AG04449 (cell line): Measurements from ENCODE around the gene KSR1.
"Not testable (repeated sequence)": the region's sequence is repeated elsewhere in the genome, so short reads cannot be mapped to it uniquely, and the experiment has no call there.

ENCODE experiments used
- CTCF ChIA-PET: fragments of 350-600 bp; formaldehyde crosslinking; extraction: SDS; loops from one replicate; lab custom pipeline; 2021; ENCODE audit warnings: antibody characterized with exemption; lab: Yijun Ruan, JAX
- POLR2A ChIA-PET: fragments of 400-600, 350-600 bp; formaldehyde crosslinking; extraction: SDS; loops from one replicate; lab custom pipeline; 2020; ENCODE audit warnings: antibody characterized with exemption, inconsistent platforms; lab: Yijun Ruan, JAX
- DNase-seq: peaks from one replicate; pipeline ENCODE4 v3.0.0-alpha.2; 2010; ENCODE audit warnings: low read depth, low spot score
- H3K4me3 ChIP-seq: 2 replicates; pipeline ENCODE4 v1.5.1; 2011; ENCODE audit warnings: low read depth, mild to moderate bottlenecking, control low read depth, low read length
- TF ChIP-seq, protein P1 (sequence below): IDR thresholded peaks from one replicate; pipeline ENCODE4 v1.5.1; 2011; ENCODE audit warnings: mild to moderate bottlenecking, moderate library complexity, low read length, control low read depth, inconsistent platforms; ENCODE audit not compliant: insufficient read depth; ENCODE audit errors: missing control alignments

KSR1 gene

DNA sequence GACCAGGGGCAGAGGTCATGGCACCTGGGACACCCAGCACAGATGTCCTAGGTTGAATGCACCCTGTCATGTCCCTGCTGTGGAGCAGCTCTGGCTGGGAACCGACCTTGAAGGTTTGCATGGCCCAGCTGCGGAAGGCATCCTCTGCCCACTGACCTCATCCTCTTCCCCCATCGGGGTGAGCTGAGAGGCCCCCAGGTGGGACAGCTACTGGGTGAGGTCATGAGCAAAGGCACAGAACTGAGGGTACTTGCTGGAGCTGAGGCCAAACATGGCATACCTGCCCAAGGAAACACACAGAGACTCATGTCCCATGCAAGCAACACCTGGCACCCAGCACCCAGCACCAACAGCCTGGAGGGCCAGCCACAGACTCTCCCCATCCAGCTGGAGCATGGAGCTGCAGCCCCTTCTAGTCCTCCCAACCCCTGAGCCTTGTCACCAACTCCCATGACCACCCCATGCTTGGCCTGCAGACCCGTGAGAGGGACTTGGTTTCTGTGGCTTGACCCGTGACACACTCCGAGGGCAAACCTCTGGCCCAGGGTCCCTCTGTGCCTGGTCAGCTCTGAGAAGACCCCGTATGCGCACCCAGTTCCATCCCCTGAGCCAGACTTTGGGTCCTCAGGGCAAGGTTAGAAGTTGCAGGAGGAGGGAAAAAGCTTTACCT lies 207.8 kb downstream of the KSR1 start:
- ChIA-PET POLR2A (no interaction called here), CTCF (interaction anchor here (1.0 to 2.4 kb wide), 4 partner anchors 9 to 92 kb away, joined by 3 to 13 read pairs (median 4); no protein-coding TSS in a partner anchor)
- TF ChIP-seq, protein P1, sequence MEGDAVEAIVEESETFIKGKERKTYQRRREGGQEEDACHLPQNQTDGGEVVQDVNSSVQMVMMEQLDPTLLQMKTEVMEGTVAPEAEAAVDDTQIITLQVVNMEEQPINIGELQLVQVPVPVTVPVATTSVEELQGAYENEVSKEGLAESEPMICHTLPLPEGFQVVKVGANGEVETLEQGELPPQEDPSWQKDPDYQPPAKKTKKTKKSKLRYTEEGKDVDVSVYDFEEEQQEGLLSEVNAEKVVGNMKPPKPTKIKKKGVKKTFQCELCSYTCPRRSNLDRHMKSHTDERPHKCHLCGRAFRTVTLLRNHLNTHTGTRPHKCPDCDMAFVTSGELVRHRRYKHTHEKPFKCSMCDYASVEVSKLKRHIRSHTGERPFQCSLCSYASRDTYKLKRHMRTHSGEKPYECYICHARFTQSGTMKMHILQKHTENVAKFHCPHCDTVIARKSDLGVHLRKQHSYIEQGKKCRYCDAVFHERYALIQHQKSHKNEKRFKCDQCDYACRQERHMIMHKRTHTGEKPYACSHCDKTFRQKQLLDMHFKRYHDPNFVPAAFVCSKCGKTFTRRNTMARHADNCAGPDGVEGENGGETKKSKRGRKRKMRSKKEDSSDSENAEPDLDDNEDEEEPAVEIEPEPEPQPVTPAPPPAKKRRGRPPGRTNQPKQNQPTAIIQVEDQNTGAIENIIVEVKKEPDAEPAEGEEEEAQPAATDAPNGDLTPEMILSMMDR, result no peak
- no peak overlapping the region for H3K4me3 ChIP-seq
- no peak for DNase-seq

DNA sequence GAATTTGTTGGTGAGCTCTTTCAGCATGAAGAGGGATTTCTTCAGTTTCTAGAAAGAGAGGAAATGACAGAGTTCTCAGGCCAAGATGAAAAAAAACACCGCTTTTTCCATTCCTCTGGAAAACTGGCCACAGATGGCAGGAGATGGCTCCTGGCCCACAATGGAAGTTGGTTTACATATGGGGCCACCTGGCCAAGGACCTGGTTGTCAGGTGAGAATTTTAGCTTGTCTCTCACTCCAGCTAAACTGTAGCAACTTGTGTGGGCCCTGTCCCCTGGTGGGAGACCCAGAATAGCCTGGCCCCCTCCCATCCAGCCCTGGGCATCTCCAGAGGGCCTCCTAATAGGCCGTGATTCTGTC lies 208.3 kb downstream of the KSR1 start:
- ChIA-PET POLR2A (no interaction called here), CTCF (interaction anchor here (1.0 to 2.4 kb wide), 3 partner anchors 10 to 92 kb away, joined by 3 to 13 read pairs (median 5); no protein-coding TSS in a partner anchor)
- no peak for DNase-seq
- TF ChIP-seq, protein P1, result no peak
- H3K4me3 ChIP-seq, result no peak overlapping the region

DNA sequence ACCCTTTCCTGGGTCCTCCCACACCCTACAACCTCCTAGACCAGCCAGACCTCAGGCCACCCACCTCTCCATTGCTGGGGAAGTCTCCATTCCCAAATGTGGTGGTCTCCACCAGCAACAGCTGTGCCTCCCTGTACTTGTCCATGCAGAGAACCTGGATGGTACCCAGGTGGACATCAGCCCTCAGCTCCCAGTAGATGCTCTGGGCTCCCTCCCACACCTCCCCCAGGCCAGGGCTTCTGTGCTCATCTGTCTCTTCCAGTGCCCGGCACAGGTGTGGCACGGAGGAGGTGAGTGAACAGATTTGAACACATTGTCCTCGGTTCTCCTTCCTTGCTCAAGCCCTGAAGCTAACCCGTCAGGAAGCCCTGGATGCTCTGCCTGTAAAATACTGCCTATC lies 209.3 kb downstream of the KSR1 start:
- TF ChIP-seq, protein P1, result no peak
- ChIA-PET POLR2A (no interaction called here), CTCF (interaction anchor here (1.6 kb wide), 1 partner anchor 11 kb away, joined by 13 read pairs; no protein-coding TSS in a partner anchor)
- H3K4me3 ChIP-seq, result no peak overlapping the region
- DNase-seq, result no peak

DNA sequence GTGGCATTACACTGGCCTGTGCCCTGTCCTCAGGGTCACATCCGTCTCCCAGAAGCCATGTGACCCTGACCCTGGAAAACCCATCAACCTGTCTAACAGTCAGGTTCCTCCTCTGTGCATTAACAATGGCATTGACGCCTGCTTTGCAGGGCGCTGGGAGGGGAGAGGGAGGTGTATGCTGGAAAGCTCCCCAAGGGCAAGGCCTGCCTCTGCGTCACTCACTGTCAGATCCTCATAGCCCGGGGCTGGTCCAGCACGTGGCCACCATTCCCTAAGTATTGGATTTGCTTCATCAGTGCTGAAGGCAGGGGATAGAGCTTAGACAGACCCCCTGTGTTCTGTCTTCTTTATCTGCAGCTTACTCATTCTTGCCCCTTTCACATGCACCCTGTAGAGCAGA lies 210.0 kb downstream of the KSR1 start:
- CTCF ChIA-PET, result interaction anchor here (1.6 kb wide), 1 partner anchor 12 kb away, joined by 13 read pairs; no protein-coding TSS in a partner anchor
- DNase-seq, H3K4me3 ChIP-seq: not testable (repeated sequence)
- POLR2A ChIA-PET, result interaction anchor here (0.6 kb wide), 1 partner anchor 16 kb away, joined by 3 read pairs; no protein-coding TSS in a partner anchor

DNA sequence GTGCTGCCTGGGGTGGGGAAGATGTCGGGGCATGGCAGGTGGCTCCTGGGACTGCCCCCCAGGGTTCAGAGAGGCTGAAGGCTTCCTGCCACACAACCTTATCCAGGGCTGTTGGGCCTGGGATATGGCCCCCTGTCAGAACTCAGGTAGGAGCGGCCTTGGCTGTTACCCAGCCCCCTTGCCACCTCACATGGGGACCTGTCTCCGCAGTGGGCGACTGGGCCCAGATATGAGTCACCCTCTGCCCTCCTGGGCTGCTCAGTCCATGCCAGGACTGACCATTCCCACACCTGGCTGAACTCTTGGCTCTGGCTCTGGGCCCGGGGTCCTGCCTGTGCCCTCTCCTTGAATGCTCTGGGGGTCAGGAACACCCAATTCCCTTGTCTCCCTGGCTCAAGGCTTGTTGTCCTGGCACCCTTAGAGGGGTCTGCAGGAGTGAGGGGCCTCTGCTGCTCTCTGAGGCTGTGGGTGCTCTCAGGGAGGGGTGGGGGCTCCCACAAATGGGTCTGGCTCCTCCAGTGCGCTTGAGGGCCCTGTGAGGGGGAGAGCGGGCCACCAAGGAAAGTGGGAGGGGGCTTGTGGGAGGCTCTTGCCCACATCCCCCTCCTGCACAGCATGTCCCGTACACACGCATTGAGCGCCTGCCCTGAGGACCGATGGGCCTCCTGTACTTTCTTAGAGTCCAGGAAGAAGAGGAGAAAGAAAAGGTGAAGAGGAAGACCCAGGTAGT lies 210.7 kb downstream of the KSR1 start:
- ChIA-PET POLR2A (interaction anchor here (0.6 kb wide), 1 partner anchor 16 kb away, joined by 3 read pairs; no protein-coding TSS in a partner anchor), CTCF (no interaction called here)
- TF ChIP-seq, protein P1, result no peak
- H3K4me3 ChIP-seq, result no peak overlapping the region
- no peak for DNase-seq

DNA sequence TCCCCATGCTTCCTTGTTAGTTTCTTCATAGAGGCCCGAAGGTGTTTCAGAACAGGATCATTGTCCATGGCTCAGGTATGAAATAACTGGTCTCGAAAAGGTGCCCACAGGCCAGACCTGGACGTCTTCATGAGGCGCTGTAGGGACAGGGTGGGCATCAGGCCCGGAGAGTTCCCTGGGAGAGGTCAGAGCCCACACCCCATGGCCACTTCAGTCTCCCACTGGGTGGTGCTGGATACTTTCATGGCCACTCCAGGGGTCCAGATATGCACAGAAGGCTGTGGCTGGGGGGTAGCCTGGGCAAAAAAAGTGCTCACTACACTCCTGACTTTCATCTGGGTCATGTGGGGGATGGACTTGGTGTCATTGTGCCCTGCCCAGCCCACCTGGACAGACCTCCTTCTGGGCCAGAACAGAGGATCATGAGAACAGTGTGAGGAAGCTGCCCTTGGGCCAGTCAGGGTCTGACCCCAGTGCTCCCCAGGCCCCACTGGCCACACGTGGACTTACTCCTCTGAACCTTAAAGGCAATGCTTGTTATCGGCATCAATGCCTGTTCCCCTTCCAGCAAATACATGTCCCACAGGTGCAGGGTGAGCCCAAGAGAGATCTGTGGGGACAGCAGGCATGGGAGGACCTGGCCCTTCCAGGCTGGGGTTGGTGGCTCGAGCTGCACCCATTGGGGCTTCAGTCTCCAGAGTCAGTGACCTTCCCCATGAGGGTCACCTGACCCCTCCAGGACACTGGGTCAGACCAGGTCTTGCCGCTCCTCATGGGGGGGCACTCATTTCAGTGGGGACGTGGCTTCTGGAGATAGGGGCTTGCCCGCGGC lies 211.6 kb downstream of the KSR1 start:
- H3K4me3 ChIP-seq, result no peak overlapping the region
- ChIA-PET CTCF (no interaction called here), POLR2A (no interaction called here)
- no peak for DNase-seq
- TF ChIP-seq, protein P1, result no peak
